Loucy (cell line): Measurements from ENCODE around the gene CYP2A6.
"Not testable (repeated sequence)": the region's sequence is repeated elsewhere in the genome, so short reads cannot be mapped to it uniquely, and the experiment has no call there.

ENCODE experiments used
- EZH2phosphoT487 ChIP-seq: fragments of 200-600 bp; IDR thresholded peaks from 2 replicates; pipeline ENCODE4 v1.6.1; 2018; ENCODE audit warnings: antibody characterized with exemption, mild to moderate bottlenecking, moderate library complexity, borderline replicate concordance
- TF ChIP-seq, protein P1 (sequence below): fragments of 200-600 bp; sonication (generic); conservative IDR thresholded peaks from 2 replicates; pipeline ENCODE4 v1.5.1; 2014; ENCODE audit warnings: mild to moderate bottlenecking, antibody characterized with exemption, low read length

DNA sequence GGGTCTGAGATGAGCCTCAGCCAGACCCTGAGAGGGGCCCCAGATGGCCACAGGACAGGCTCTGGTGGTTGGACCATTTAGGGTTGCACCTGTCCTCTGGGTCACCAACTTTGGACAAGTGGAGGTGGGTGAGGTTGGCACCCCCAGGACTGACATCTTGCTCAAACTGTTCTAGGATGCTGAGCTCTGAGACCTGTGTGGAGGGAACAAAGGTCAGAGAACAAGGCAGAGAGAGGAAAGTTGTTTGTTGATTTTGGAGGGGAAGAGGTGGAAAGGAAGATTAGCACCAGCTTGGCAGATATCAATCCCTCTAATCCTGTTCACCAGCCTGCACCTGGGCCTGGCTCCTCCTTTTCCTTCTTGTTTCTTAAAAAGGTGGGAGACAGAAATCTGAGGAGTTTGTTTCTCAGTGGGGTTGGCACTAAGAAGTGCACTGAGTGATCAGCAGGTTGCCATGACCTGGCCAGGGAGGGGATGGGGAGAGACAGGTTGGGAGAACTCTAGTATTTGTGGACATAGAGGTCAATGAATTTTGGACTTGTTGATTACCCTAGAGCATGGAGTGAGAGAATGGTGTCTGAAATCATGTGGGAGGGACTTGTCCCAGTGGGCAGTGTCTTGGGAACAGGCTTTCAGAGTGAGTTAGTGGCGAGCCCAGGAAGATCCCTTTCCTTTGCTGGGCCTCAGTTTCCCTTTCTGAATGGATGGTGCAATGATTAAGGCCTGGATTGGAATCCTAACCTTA, 34.1 kb upstream of the CYP2A6 start:
- TF ChIP-seq, protein P1, sequence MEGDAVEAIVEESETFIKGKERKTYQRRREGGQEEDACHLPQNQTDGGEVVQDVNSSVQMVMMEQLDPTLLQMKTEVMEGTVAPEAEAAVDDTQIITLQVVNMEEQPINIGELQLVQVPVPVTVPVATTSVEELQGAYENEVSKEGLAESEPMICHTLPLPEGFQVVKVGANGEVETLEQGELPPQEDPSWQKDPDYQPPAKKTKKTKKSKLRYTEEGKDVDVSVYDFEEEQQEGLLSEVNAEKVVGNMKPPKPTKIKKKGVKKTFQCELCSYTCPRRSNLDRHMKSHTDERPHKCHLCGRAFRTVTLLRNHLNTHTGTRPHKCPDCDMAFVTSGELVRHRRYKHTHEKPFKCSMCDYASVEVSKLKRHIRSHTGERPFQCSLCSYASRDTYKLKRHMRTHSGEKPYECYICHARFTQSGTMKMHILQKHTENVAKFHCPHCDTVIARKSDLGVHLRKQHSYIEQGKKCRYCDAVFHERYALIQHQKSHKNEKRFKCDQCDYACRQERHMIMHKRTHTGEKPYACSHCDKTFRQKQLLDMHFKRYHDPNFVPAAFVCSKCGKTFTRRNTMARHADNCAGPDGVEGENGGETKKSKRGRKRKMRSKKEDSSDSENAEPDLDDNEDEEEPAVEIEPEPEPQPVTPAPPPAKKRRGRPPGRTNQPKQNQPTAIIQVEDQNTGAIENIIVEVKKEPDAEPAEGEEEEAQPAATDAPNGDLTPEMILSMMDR: not testable (repeated sequence)
- not testable (repeated sequence) for TF ChIP-seq EZH2phosphoT487
